OCI-LY3 (cell line): Measurements from ENCODE around the gene FAAP100.

Experiments
- H2AFZ ChIP-seq: fragments of 200-600, 300-600 bp; shearing (Covaris generic); 2 replicates; pipeline ENCODE4 v1.6.0; 2014; ENCODE audit warnings: antibody characterized with exemption, low read depth, low read length
- H3K27ac ChIP-seq: fragments of 200-600, 300-600 bp; sonication (generic); 2 replicates; pipeline ENCODE4 v1.5.1; 2014; ENCODE audit warnings: mild to moderate bottlenecking, low read length, moderate library complexity, mixed read lengths
- H3K27me3 ChIP-seq: fragments of 200-600, 300-600 bp; sonication (generic); 2 replicates; pipeline ENCODE4 v1.6.1; 2014; ENCODE audit warnings: low read depth, low read length, mixed read lengths
- H3K36me3 ChIP-seq: fragments of 200-600, 300-600 bp; sonication (generic); replicated peaks from 2 replicates; pipeline ENCODE3; 2014; ENCODE audit warnings: low read depth, low read length, mixed read lengths
- H3K4me1 ChIP-seq: fragments of 300-600, 200-600 bp; sonication (generic); 2 replicates; pipeline ENCODE4 v1.6.1; 2014; ENCODE audit warnings: low read length, mixed read lengths
- H3K4me2 ChIP-seq: fragments of 200-600, 300-600 bp; sonication (generic); 2 replicates; pipeline ENCODE4 v1.6.1; 2014; ENCODE audit warnings: low read length, mixed read lengths
- H3K4me3 ChIP-seq: fragments of 300-600, 200-600 bp; sonication (generic); 2 replicates; pipeline ENCODE4 v1.5.1; 2014; ENCODE audit warnings: antibody characterized with exemption, mild to moderate bottlenecking, low read length, moderate library complexity
- H3K79me2 ChIP-seq: fragments of 300-600, 200-600 bp; shearing (Covaris generic); 2 replicates; pipeline ENCODE4 v1.6.1; 2014; ENCODE audit warnings: mild to moderate bottlenecking, low read length, mixed read lengths
- H3K9ac ChIP-seq: fragments of 300-600, 200-600 bp; shearing (Covaris generic); 2 replicates; pipeline ENCODE4 v1.6.0; 2014; ENCODE audit warnings: mild to moderate bottlenecking, low read length, moderate library complexity
- H3K9me3 ChIP-seq: fragments of 200-600, 300-600 bp; shearing (Covaris generic); 2 replicates; pipeline ENCODE4 v1.6.1; 2014; ENCODE audit warnings: low read length, mixed read lengths; ENCODE audit not compliant: insufficient read depth
- H4K20me1 ChIP-seq: fragments of 200-600, 300-600 bp; sonication (generic); 2 replicates; pipeline ENCODE4 v1.6.1; 2016; ENCODE audit warnings: low read length, mixed read lengths; ENCODE audit not compliant: insufficient read depth
- CTCF ChIP-seq: fragments of 200-600, 300-600 bp; sonication (generic); IDR thresholded peaks from 2 replicates; pipeline ENCODE4 v1.5.1; 2014; ENCODE audit warnings: antibody characterized with exemption, low read length, low read depth
- EZH2phosphoT487 ChIP-seq: fragments of 200-600 bp; shearing (Covaris generic); IDR thresholded peaks from 2 replicates; pipeline ENCODE4 v1.6.1; 2018; ENCODE audit warnings: antibody characterized with exemption, mixed run types, low read depth

FAAP100 gene

GRCh38 chr17:81500047-81500446 is 52.1 kb downstream of the FAAP100 start:
- Histone ChIP-seq H4K20me1 (no peaks in the 10 kb centered on the region), H3K4me2 (no peak overlapping the region), H3K27ac (no peak overlapping the region), H3K79me2 (no peaks in the 10 kb centered on the region), H3K27me3 (peaks cover 4% of the 10 kb centered on the region; the same call in 1 of the 2 replicates), H3K9ac (no peak overlapping the region), H3K9me3 (no peaks in the 10 kb centered on the region), H3K4me1 (no peaks in the 10 kb centered on the region), H3K36me3 (no peaks in the 10 kb centered on the region), H3K4me3 (no peak overlapping the region), H2AFZ (no peak overlapping the region)
- TF ChIP-seq CTCF (no peak), EZH2phosphoT487 (no peak)

GRCh38 chr17:81499601-81499970 is 52.6 kb downstream of the FAAP100 start:
- Histone ChIP-seq H3K27ac (no peak overlapping the region), H3K4me1 (no peaks in the 10 kb centered on the region), H3K9me3 (no peaks in the 10 kb centered on the region), H4K20me1 (no peaks in the 10 kb centered on the region), H3K9ac (no peak overlapping the region), H2AFZ (no peak overlapping the region), H3K36me3 (no peaks in the 10 kb centered on the region), H3K4me3 (no peak overlapping the region), H3K27me3 (peaks cover 4% of the 10 kb centered on the region; the same call in 1 of the 2 replicates), H3K4me2 (no peak overlapping the region), H3K79me2 (no peaks in the 10 kb centered on the region)
- TF ChIP-seq EZH2phosphoT487 (no peak), CTCF (no peak)

GRCh38 chr17:81498953-81499600 is 53.1 kb downstream of the FAAP100 start:
- Histone ChIP-seq H3K79me2 (no peaks in the 10 kb centered on the region), H3K4me1 (no peaks in the 10 kb centered on the region), H4K20me1 (no peaks in the 10 kb centered on the region), H3K27ac (no peak overlapping the region), H3K4me3 (no peak overlapping the region), H2AFZ (no peak overlapping the region), H3K27me3 (peaks cover 4% of the 10 kb centered on the region; the same call in 1 of the 2 replicates), H3K36me3 (no peaks in the 10 kb centered on the region), H3K9ac (no peak overlapping the region), H3K4me2 (no peak overlapping the region), H3K9me3 (no peaks in the 10 kb centered on the region)
- TF ChIP-seq CTCF = no peak
- no peak for TF ChIP-seq EZH2phosphoT487

GRCh38 chr17:81494626-81495377 is 57.4 kb downstream of the FAAP100 start:
- peaks cover 4% of the 10 kb centered on the region; the same call in 1 of the 2 replicates for H3K4me1 ChIP-seq
- peaks cover 4% of the 10 kb centered on the region; the same call in 1 of the 2 replicates for H3K27me3 ChIP-seq
- H3K27ac ChIP-seq = no peak overlapping the region
- H3K9me3 ChIP-seq = no peaks in the 10 kb centered on the region
- H3K9ac ChIP-seq = no peak overlapping the region
- H3K4me2 ChIP-seq = peak overlapping the region; percentile 4; the same call in 1 of the 2 replicates
- no peaks in the 10 kb centered on the region for H3K36me3 ChIP-seq
- peak overlapping the region; percentile 3; the same call in 1 of the 2 replicates for H2AFZ ChIP-seq
- TF ChIP-seq CTCF = no peak
- TF ChIP-seq EZH2phosphoT487 = no peak
- H4K20me1 ChIP-seq = no peaks in the 10 kb centered on the region
- H3K79me2 ChIP-seq = no peaks in the 10 kb centered on the region
- no peak overlapping the region for H3K4me3 ChIP-seq
